HL-60 (cell line): ENCODE data around the gene LCNL1.

ENCODE experiments used
- DNase-seq, 2 experiments: peaks; one replicate each; pipeline ENCODE4 v3.0.0-alpha.2; 2010 to 2020; ENCODE audit warnings: low read depth in 1 of 2, low spot score in 1 of 2
- H3K27ac ChIP-seq: fragments of 250-450 bp; sonication (Bioruptor Pico); replicated peaks from 2 replicates; pipeline ENCODE4 v1.5.1; 2020; ENCODE audit warnings: mild to moderate bottlenecking, moderate library complexity
- H3K27me3 ChIP-seq: fragments of 250-450 bp; sonication (Bioruptor Pico); 2 replicates; pipeline ENCODE4 v1.5.1; 2021; ENCODE audit warnings: mild to moderate bottlenecking, moderate library complexity; ENCODE audit not compliant: insufficient read depth, poor library complexity, severe bottlenecking
- H3K4me3 ChIP-seq: replicated peaks from 2 replicates; pipeline ENCODE4 v1.5.1; 2011; ENCODE audit warnings: mild to moderate bottlenecking, control low read depth, low read length; ENCODE audit not compliant: insufficient read depth
- CTCF ChIP-seq: IDR thresholded peaks from one replicate; pipeline ENCODE4 v1.5.1; 2011; ENCODE audit warnings: low read length, control low read depth, inconsistent platforms; ENCODE audit not compliant: insufficient read depth
- GABPA ChIP-seq: IDR thresholded peaks from 2 replicates; pipeline ENCODE4 v1.6.1; 2012; ENCODE audit warnings: low read depth
- POLR2AphosphoS5 ChIP-seq: IDR thresholded peaks from 2 replicates; pipeline ENCODE4 v1.6.1; 2012; ENCODE audit warnings: low read depth
- REST ChIP-seq: IDR thresholded peaks from 2 replicates; pipeline ENCODE4 v1.6.1; 2012; ENCODE audit warnings: low read depth; ENCODE audit not compliant: insufficient replicate concordance
- SPI1 ChIP-seq: IDR thresholded peaks from 2 replicates; pipeline ENCODE4 v1.6.1; 2012; ENCODE audit warnings: low read depth, mild to moderate bottlenecking, borderline replicate concordance

Gene LCNL1

GRCh38 chr9:137029058-137029936 is 46.5 kb downstream of the LCNL1 start:
- H3K27ac ChIP-seq, result peak overlapping the region; percentile 98
- TF ChIP-seq CTCF, result peak; percentile 73
- TF ChIP-seq REST, result no peak
- peak; percentile 67 to 90 for DNase-seq
- no peaks in the 10 kb centered on the region for H3K27me3 ChIP-seq
- peak overlapping the region; percentile 88 for H3K4me3 ChIP-seq

- DNase-seq, result peak; percentile 66 to 68
- peak overlapping the region; percentile 88 for H3K4me3 ChIP-seq
- no peaks in the 10 kb centered on the region for H3K27me3 ChIP-seq
- H3K27ac ChIP-seq, result peak overlapping the region; percentile 98
- TF ChIP-seq SPI1 (no peak), CTCF (no peak), POLR2AphosphoS5 (no peak), GABPA (no peak), REST (no peak)
Observed at GRCh38 chr9:137030006-137030405, 47.2 kb downstream of the LCNL1 start.

- DNase-seq, result peak; percentile 96 to 99
- TF ChIP-seq SPI1 (peak; percentile 2; the same call in 1 of the 2 replicates), GABPA (peak; percentile 37; the same call in 1 of the 2 replicates), REST (peak; percentile 60), CTCF (no peak), POLR2AphosphoS5 (peak; percentile 99)
- H3K4me3 ChIP-seq, result peak overlapping the region; percentile 88
- no peaks in the 10 kb centered on the region for H3K27me3 ChIP-seq
- peak overlapping the region; percentile 98 for H3K27ac ChIP-seq
Observed at GRCh38 chr9:137030538-137031527, 48.0 kb downstream of the LCNL1 start.
